Measurements from ENCODE around the gene IGIP.

The IGIP gene

DNA sequence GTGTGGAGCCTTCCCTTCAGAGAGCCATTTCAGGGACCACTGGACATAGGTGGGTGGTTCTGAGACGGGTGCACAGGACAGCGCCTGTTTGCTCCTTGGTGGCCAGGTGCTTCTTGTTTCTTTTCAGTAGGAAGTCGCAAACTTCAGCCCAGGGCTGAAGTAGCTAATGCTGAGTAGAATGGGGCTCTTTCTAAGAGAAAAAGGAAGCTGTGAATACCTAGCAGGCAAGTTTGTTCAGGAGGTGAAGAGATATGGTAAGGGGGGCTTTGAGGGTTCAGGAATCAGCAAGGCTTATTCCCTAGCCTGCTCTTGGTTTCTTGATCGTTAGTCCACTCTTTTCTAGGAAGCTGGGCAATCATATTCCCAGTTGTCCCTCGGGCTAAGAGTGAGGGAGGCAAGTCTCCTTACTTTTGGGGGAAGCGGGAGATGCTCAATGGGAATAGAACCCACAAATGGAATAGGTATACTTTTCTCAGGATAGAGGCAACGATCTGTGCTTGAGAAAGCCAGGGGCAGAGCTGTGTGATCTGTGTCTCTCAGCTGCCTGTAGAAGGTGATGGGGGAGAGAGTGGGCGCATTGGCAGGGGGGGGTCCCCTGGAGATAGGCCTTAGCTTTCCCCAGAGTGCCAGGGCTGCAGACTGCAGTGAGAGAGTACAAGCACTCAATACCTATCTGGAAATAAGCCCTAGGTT lies 13.7 kb upstream of the IGIP start:
- no peak for DNase-seq

DNA sequence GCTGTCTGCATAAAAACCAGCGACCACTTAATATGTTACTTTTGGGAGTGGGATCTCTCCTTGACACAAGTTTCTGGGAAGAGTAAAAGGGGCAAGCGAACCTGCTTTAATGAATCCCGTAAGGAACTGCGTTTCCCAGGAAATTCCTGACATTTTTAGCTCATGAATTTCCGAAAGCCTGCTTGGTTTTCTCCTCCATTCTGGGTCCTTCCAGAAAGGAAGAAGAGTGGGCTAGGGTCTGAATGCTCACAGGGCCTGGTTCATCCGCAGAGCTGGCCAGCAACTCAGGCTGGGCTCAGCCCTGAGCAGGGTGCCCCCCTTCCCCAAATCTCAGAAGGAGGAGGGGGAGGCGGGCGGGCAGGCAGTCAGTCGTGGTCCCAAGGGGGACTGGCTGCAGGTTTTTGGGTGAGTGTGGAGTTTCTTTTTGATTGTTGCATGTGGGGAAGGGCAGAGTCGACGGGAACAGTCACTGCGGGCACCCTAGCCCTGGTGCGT lies 13.0 kb upstream of the IGIP start:
- no peak for DNase-seq

DNA sequence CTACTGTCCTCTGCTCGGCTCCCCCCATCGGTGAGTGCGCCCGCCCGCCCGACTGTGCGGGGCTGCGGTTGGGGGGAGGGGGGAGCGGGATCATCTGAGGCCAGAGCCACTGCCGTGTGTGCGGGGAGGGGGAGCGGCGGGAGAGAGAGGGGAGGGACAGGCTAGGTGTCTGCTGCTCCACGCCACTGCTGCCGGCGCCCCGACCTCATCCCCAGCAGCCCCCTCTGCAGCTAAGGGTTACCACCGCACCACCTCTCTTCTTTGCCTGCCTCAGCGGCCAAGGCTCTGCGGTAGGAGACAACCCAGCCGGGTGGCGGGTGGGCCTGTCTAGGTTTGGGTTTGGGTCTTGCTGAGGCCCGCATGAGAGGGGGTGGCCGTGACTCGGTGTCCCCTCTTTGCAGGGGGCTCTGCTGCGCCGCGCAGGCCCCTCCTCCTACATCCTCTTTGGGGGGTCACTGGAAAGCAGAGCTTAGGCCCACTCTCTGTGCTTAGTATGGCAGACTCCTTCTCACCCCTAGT lies 12.5 kb upstream of the IGIP start:
- peak; percentile 14 for DNase-seq

DNA sequence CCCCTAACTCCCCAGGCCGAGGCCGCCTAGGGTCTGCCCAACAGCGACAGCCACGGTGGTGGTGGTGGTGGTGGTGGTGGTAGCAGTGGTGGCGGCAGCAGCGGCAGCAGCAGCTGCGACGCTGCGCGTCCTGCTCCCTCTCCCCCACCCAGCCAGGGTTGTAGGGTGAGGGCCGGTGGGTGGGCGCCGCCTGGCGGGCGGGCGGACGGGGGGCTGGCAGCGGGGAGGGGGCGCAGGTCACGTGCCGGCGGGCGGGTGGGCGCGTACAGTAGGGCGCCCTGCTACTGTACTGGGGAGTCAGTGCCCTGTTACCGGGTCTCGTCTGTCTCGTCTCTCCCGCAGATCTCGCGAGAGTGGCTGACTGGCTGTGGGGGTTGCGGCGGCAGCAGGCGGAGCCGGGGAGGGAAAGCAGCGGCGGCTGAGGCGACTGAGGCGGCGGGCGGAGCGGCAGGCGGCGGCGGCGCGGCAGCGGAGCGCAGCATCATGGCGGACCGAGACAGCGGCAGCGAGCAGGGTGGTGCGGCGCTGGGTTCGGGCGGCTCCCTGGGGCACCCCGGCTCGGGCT lies 12.0 kb upstream of the IGIP start, which contains the start of gene PURA:
PURA (plus strand) TSS at position 411 of the 565 bp plus-strand sequence; CDS start at position 484, 73 bp downstream.
- DNase-seq = peak; percentile 95

DNA sequence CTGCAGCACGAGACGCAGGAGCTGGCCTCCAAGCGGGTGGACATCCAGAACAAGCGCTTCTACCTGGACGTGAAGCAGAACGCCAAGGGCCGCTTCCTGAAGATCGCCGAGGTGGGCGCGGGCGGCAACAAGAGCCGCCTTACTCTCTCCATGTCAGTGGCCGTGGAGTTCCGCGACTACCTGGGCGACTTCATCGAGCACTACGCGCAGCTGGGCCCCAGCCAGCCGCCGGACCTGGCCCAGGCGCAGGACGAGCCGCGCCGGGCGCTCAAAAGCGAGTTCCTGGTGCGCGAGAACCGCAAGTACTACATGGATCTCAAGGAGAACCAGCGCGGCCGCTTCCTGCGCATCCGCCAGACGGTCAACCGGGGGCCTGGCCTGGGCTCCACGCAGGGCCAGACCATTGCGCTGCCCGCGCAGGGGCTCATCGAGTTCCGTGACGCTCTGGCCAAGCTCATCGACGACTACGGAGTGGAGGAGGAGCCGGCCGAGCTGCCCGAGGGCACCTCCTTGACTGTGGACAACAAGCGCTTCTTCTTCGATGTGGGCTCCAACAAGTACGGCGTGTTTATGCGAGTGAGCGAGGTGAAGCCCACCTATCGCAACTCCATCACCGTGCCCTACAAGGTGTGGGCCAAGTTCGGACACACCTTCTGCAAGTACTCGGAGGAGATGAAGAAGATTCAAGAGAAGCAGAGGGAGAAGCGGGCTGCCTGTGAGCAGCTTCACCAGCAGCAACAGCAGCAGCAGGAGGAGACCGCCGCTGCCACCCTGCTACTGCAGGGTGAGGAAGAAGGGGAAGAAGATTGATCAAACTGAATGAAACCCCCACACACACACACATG lies 11.2 kb upstream of the IGIP start:
- DNase-seq = no peak

DNA sequence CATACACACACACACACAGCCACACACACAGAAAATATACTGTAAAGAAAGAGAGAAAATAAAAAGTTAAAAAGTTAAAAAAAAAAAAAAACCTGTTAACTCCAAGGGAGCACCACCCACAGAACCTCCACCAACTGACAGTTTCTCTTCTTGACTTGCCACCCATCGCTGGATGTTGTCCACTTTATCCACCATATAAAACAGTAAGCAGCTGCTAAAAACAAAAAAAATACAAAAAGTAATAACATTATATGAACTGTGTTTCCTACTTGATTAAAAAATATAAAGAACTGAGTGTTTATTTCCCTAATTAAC lies 10.6 kb upstream of the IGIP start:
- DNase-seq = no peak

DNA sequence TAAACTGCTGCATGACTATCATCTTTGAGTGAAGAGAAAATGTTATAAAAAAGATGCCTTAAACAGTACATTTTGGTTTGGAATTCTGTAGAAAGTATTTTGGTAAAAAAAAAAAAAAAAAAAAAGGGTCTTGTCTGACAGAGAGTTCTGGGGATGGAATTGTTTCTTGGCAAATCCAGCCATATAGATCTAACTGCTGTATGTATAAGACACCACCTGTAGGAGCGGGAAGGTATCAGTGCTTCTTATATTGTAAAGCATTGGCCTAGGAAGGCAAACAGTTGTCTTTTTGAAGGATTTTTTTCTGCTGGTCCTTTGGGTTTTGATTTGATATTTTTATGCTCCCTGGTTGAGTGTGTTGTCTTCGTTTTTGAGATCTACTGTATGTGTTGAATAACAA lies 9.0 kb upstream of the IGIP start:
- no peak for DNase-seq

DNA sequence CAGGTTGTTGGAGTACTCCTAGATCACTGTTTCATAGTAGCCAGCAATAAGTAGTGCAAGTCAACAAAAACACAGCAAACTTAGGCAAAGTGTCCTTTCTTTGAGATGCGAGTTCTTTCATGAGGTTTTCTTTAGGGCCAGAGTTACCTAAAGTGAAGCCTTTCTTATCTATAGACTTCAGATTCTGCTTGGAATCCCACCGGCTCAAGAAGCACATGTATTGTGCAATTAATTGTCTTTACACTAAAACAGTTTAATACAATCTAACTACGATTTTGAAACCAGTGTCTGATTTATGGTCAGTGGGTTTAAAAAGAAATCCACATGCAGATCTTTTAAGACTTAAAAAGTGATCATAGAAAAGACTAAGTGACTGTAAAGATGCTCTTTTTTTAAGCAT lies 8.2 kb upstream of the IGIP start:
- no peak for DNase-seq

DNA sequence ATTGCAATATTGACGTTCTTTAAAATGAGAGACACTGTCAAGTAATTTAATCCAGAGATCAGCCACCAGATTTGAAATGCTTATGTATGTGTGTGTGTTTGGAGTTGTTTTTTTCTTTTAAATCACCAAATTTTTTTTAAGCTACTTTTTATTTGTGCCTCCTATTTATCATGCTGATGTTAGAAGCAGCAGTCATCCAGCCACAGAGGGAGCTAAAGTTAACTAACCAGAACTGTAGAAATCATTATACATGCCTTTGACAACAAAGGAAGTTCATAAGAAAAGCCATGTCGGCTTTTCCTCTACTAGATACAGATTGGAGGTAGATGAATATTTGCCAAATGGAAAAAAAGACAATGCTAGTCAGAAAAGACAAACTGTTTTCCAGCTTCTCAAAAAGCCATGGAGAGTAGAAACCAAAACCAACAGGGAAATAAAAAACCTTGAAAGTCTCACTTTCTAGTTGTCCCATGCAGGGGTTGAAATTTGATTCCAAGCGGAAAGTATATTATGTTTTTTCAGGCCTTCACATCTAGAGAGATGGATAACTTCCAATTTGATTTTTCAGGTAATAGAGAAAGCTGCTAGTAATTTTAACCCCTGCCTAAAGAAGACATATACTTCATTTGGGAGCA lies 7.3 kb upstream of the IGIP start:
- DNase-seq = no peak

DNA sequence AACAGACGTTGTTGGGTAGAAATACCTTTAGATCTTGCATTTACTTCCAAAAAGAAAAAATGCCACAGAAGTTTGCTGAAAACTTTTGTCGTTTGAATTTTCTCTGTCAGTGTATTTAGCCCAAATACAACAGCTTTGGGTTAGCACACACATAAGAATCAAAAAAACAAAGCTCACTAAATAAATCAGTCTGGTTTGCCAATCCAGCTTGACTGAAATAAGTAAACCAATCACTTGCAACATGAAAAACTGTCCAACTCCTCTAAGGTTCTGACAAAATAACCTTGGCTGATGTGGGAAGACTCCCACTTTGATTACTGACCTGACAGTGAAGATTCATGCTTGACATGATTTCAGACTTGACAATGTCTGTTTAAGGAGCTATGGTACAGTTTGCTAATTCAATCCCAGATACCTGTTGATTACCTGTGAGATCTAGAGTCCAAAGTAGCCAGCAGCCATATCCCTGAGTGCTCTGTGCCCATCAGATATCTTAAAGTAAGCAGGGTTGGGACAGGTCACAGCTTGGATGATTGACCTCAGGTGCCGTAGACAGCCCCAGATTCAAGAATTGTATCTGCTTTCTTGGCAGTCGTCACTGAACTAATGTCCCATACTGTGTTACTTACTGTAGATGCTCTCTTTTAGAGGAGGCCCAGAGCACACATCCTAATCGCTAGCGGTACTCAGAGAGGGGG lies 727 bp downstream of the IGIP start:
- no peak for DNase-seq

DNA sequence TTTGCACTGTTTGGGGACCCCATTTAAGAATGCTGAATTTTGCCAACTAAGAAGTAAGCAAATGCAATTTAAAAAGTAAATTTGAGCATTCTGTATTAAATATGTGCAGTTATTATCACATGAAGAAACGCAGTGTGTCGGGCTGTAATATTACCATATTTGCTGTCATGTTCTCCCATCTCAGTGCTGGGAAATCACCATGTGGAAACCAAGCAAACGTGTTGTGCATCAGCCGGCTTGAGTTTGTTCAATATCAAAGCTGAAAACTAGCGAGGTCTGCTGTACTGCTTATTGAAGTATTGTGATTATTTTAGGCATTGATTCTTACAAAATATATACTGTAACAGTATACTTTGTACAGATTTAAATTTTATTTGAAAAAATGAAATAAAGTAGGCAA lies 2.6 kb downstream of the IGIP start:
- DNase-seq = no peak

DNA sequence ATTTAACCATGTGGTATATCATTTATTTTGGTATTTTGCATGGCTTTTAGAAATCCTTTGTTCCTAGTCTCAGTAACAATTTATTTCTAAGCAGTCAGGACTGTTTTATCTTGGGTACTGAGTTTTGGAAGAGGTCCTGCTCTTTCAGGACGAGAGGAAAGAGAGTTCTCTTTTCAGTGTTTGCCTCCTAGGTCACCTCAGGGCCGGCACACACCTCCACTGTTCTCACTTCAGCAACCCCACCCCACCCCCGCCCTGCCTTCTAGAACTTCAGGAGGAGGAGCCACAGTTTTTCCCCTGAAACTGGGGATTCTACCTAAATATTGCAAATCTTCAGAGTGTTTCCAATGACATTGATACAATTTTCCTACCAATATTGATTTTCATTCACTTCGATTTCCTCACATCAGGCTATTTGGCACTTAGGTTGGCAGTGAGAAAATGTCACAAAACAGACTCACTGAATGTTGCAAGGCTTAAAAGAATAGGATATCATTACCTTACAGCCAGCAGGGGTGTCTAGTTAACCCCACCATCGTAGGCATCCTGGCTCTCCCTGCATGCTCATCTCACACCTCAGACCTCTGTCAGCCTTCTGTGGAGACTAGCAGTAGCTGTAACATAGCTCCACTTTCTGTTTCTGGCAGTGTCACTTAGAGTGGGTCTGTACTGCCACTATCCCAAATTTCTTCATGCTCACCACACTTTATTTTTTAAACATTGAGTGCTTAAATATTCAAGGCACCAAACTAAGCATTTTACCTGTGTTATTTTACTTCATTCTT lies 5.4 kb downstream of the IGIP start:
- no peak for DNase-seq

DNA sequence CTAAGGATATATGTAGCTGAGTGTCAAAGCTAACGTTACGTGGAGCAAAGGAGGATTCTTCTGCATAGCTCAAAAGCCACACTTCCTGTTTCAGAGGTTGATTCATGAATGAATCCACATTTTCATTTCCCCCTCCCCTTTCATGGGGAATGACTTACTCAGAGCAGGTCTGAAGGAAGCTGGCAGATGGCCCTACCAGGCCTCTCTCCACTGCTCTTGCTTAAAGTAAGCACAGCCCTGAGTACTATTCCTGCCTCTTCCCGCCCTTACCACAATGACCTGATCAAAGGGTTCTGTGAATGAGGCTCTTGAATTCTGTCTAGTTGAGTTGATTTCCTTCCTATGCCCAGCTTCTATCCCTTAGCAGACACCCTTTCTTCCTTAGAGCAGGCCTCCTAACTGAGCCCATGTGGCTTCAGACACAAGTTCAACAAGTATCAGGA lies 6.3 kb downstream of the IGIP start:
- DNase-seq = no peak

DNA sequence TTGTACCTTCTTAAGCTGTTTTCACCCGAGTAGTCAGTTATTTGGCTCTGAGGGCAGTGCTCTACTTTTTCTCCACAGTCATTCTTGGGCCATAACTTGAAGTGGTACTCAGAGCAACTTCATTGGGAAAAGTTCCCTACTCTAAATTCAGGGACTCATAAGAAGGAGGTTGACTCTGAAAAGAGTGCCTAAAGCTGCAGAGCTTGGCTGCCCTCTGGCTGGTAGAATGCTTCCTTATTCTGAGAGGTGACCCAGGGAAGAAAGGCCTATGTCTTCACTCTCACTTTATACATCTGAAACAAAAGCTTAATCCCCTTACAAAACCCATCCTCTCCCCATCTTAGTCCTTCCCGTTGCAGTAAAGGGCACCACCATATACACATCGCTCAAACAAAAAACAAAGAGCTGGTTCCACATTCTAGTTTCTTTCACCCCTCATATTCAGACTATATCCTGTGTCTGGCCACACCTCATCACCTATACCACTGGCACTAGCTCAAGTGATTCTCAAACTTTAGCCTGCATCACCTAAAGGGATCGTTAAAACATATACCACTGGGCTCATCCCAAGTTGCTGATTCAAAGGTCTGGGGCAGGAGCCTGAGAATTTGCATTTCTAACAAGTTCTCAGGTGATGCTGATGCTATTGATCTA lies 7.9 kb downstream of the IGIP start:
- no peak for DNase-seq

DNA sequence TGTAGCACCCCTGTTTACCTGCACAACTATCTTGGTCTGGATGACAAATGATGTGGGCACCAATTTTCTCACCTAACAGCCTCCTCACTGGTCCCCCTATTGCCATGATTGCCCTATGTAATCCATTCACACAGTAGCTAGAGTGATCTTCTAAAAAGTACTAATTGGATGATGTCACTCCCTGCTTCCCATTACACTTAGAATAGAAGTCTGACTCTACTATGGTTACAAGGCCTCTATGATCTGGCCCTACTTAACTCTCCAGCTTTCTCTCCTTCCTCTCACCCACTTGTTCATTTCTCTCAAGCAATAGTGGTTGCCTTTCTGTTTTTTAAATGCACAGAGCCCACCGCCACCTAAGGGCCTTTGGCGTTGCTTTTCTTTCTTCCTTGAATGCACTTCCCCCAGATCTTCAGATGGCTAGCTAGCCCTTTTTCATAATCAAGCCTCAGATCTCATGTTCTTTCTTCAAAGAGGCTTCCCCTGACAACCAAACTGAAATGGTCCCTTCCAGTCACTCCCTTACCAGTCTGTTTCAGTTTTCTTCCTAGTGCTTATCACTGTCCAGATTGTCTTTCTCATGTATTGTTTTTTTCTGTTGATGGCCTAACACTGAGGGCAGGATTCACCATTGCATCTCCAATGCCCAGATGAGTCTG lies 8.7 kb downstream of the IGIP start:
- no peak for DNase-seq

DNA sequence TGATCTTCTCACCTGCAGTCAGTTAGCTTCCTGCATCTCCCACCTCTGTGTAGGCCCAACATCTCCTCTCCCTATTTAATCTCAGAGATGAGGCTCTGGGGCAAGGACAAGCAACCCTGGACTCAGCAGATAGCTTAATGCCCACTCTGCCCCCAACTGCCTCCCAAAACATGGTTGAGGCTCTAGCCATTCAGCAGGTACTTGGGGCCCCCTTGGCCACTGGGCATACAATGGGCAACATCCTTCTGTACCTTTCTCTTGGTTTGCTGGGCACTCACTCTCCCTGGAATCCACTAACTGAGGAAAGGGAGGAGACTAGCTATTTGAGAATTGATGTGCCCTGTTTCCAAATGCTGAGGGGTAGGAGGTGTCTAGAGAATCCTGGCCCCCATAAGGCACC lies 9.4 kb downstream of the IGIP start:
- DNase-seq = no peak

DNA sequence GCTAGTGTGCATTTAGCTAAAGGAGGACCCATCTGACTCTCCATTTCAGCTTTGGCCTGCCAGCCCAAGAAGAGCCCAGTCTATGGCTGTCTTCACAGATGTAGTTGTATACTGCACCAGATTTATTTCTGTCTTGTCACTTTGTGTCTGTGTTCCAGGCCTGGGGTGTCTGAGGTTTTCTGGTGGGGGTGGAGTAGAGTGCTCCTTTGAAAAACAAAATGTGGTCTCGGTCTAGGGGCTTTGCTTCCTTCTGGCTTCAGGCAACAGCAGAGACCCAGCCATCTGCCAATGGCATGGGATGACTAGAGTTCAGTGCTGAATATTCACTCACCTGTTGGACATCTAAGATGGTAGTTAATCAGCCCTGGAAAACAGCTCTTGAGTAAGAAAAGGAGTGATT lies 10.9 kb downstream of the IGIP start:
- no peak for DNase-seq

DNA sequence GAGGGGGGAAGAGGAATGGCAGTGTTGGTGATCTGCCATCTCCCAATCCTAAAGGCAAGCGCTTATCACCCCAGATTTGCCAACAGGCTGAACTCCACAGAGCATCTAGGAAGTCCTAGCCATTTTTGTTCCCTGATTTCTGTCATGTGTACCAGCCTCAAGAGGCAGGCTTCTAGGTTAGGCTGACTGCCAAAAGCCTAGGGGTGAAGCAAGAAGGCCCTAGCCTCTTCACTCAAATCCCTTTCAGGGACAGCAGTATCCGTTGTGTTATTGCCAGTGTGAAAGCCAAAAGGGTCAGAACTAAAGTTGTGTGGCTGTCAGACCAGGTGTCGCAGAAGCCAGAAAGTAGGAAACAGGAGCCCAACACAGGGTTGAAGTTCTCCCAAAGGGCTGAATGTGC lies 14.7 kb downstream of the IGIP start:
- DNase-seq = no peak

DNA sequence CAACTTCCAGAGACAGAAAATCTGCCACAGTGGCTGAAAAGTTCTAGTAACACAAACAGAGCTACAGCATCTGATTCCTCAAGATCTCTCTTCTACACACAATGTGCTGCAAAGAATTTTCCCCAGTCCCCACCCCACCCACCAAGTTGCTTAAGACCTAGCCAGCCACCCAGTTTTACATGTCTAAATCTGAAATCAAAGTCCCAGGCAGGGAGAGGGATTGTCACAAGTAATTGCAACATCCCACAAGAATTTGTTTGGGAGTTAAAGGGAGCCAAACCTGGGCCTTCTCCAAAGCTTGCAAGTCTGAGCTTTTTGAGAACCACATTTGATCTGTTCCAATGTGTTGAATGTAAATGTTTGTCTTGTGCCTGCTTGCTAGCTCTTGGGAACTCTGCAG lies 15.5 kb downstream of the IGIP start:
- no peak for DNase-seq

DNA sequence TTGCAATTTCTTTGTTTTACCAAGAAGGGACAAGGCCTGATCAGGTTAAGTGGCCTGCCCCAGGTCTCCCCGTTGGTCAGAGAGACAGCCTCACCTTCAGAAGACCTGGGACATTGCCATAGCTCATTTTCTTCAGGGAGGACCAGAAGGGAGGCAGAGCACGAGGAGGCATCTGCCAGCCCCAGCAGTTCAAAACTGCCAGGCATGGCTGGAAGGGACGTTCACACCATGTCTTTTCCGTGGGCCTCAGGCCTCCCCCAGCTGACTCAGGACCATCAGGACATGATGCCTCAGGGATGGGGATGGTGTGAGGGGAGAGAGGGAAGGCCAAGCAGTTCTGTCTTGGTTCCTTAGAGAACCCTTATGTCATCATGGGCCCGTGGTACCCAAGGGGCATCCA lies 16.5 kb downstream of the IGIP start:
- no peak for DNase-seq

DNA sequence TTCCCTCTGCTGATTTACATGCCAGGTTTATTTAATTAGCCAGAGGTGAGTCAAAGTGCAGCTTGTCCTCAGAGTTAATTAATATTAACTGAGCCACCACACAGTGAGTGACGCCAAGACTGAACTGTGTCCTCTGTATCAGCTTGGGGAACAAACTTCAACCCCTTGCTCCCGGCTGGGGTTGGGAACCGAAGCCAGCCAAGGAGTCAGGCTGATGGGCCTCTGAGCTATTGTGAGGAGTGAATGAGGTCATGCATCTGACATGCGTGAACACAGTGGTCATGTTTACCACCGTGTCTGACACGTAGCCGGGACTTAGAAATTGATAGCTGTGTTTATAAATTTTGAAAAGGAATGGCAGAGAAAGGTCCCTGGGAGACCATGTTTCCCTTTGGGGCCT lies 17.1 kb downstream of the IGIP start:
- no peak for DNase-seq

Measured in effector CD8-positive, alpha-beta T cell (primary cell).